ENCODE data around the gene ARMC5.

The ARMC5 gene

DNA sequence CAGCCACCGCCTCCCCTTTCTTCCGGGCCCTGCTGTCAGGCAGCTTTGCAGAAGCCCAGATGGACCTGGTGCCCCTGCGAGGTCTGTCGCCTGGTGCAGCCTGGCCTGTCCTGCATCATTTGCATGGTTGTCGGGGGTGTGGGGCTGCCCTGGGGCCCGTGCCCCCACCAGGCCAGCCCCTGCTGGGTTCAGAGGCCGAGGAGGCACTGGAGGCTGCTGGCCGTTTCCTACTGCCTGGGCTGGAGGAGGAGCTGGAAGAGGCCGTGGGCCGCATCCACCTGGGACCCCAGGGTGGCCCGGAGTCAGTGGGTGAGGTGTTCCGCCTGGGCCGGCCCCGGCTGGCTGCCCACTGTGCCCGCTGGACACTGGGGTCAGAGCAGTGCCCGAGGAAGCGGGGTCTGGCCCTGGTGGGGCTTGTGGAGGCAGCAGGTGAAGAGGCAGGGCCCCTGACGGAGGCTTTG is 7.1 kb downstream of the ARMC5 start:
- Histone ChIP-seq H3K36me3 (peaks cover 0 to 58% (median 38%) of the 10 kb centered on the region in 3 donors), H3K27ac (no peak overlapping the region)
- intact Hi-C loops (cut with DNase I; ENCODE audit: low total_unique reads) = no loop called here

DNA sequence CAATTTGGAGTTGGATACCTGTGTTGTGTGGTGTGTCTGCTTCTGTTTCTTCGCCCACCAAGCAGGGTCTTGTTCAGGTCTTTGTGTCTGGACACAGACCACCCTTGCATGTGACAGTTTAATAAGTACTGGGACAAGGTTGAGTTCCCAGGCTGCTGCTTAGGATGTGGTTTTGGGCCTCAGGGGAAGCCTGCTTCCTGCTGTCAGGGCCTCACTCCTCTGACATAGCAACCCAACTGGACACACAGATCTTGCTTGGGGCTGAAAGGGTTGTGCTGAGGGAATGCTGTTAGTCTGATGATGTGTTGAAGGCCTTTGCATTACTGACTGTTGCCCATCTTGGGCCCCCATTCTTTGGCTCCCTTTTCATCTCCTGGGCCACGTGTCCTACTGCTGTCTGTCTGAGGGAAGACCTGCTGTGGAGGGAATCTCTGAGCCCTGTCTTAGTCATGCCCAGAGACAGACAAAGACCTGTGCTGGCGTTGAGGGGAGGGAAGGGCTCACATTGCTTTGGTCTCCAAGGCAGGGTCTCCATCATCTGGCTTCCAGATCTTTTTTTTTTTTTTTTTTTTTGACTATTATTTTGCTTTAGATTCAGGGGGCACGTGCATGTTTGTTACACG is 8.0 kb downstream of the ARMC5 start:
- no peak for TF ChIP-seq CTCF (IDR thresholded peaks at IDR 0.05)

More for the DNA sequence above, 7.1 kb downstream of the ARMC5 start:
- Histone ChIP-seq H3K4me1 (peaks cover 0 to 12% (median 10%) of the 10 kb centered on the region in 4 donors), H3K9me3 (no peaks in the 10 kb centered on the region), H3K27me3 (no peaks in the 10 kb centered on the region), H3K4me3 (no peak overlapping the region)
- no peak for TF ChIP-seq CTCF (IDR thresholded peaks at IDR 0.05)
- DNase-seq = no peak

GRCh38 chr16:31467858-31468257 is 8.6 kb downstream of the ARMC5 start:
- DNase-seq = no peak
- Histone ChIP-seq H3K4me3 (no peak overlapping the region), H3K27me3 (no peaks in the 10 kb centered on the region), H3K9me3 (no peaks in the 10 kb centered on the region), H3K4me1 (peaks cover 0 to 15% (median 12%) of the 10 kb centered on the region in 4 donors), H3K27ac (no peak overlapping the region), H3K36me3 (peaks cover 0 to 45% (median 29%) of the 10 kb centered on the region in 3 donors)
- TF ChIP-seq CTCF (IDR thresholded peaks at IDR 0.05) = no peak
- intact Hi-C loops (cut with DNase I; ENCODE audit: low total_unique reads) = no loop called here

More for the DNA sequence above, 8.0 kb downstream of the ARMC5 start:
- peaks cover 0 to 51% (median 35%) of the 10 kb centered on the region in 3 donors for H3K36me3 ChIP-seq
- no peak for DNase-seq
- H3K4me3 ChIP-seq = no peak overlapping the region
- no peaks in the 10 kb centered on the region for H3K9me3 ChIP-seq
- H3K4me1 ChIP-seq = peaks cover 0 to 15% (median 12%) of the 10 kb centered on the region in 4 donors
- H3K27ac ChIP-seq = no peak overlapping the region
- intact Hi-C loops (cut with DNase I; ENCODE audit: low total_unique reads) = no loop called here
- H3K27me3 ChIP-seq = no peaks in the 10 kb centered on the region

DNA sequence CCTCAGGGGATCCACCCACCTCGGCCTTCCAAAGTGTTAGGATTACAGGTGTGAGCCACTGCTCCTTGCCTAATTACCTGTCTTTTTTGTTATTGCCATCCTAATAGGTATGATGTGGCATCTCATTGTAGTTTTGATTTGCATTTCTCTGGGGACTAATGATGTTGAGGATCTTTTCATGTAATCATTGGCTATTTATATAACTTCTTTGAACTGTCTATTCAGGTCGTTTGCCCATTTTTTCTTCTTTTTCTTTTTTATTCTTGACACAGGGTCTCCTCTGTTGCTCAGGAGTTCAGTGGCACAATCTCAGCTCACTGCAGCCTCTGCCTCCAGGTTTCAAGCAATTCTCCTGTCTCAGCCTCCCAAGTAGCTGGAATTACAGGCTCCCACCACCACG is 11.3 kb downstream of the ARMC5 start:
- Histone ChIP-seq H3K27me3 (no peaks in the 10 kb centered on the region), H3K9me3 (no peaks in the 10 kb centered on the region), H3K4me3 (peak overlapping the region in 1 of 2 donors; percentile 84), H3K36me3 (peaks cover 23 to 45% (median 36%) of the 10 kb centered on the region in 3 donors), H3K4me1 (peaks cover 0 to 30% (median 22%) of the 10 kb centered on the region in 4 donors), H3K27ac (peak overlapping the region; percentile 93 to 99)
- intact Hi-C loops (cut with DNase I; ENCODE audit: low total_unique reads) = no loop called here
- DNase-seq = no peak
- no peak for TF ChIP-seq CTCF (IDR thresholded peaks at IDR 0.05)

GRCh38 chr16:31471241-31471874 is 12.1 kb downstream of the ARMC5 start:
- no peaks in the 10 kb centered on the region for H3K9me3 ChIP-seq
- H3K27me3 ChIP-seq = no peaks in the 10 kb centered on the region
- peaks cover 0 to 30% (median 24%) of the 10 kb centered on the region in 4 donors for H3K4me1 ChIP-seq
- peaks cover 30 to 45% (median 36%) of the 10 kb centered on the region in 3 donors for H3K36me3 ChIP-seq
- intact Hi-C loops (cut with DNase I; ENCODE audit: low total_unique reads) = no loop called here
- no peak for DNase-seq
- H3K27ac ChIP-seq = peak overlapping the region; percentile 93 to 99
- H3K4me3 ChIP-seq = peak overlapping the region; percentile 72 to 84
- no peak for TF ChIP-seq CTCF (IDR thresholded peaks at IDR 0.05)
